ENCODE data around the gene REXO4. TPM values are rescaled to one million over a fixed set of nuclear protein-coding genes. Genes with fewer than 3 reads are reported as not detected.

REXO4 gene, protein sequence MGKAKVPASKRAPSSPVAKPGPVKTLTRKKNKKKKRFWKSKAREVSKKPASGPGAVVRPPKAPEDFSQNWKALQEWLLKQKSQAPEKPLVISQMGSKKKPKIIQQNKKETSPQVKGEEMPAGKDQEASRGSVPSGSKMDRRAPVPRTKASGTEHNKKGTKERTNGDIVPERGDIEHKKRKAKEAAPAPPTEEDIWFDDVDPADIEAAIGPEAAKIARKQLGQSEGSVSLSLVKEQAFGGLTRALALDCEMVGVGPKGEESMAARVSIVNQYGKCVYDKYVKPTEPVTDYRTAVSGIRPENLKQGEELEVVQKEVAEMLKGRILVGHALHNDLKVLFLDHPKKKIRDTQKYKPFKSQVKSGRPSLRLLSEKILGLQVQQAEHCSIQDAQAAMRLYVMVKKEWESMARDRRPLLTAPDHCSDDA
- 20.8 TPM for total RNA-seq

DNA sequence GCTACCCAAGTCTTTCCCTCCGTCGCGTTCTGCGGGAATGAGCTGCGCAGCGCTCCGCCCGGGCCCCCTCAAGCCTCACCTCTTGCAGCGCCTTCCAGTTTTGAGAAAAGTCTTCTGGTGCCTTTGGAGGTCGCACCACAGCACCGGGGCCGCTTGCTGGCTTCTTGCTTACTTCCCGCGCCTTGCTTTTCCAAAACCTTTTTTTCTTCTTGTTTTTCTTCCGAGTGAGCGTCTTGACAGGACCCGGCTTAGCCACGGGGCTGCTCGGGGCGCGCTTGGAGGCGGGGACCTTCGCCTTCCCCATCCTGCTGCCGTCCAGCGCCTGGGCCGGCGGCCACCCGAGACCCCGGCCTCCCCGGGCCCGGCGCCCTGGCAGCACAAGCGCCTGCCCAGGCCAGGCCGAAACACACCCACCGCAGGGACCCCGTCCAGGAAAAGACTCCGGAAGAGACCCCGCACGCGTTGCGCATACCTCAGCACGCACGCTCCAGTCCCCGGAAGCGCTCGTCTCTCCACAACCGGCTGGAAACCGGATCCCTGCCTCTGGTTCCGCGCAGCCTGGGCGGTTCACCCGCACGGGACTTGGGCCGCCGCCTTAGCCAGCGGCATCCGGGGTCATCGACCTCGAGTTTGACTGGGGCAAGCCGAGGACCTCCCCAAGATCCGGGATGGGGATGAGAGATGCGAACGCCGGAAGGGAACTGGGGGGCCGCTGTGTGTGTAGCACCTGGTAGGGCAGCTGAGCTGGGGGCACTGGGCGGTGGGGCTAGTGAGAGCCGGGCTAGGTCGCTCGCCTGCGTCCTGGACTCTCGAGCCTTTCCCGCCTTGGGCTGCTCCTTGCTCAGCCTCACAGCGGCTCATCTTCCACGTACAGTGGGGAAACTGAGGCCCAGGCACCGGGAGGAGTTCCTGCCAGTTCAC lies at the start of gene REXO4:
Gene REXO4 (minus strand): TSS at position 470 of the 921 bp plus-strand sequence. CDS start 166 bp downstream, at position 304.

DNA sequence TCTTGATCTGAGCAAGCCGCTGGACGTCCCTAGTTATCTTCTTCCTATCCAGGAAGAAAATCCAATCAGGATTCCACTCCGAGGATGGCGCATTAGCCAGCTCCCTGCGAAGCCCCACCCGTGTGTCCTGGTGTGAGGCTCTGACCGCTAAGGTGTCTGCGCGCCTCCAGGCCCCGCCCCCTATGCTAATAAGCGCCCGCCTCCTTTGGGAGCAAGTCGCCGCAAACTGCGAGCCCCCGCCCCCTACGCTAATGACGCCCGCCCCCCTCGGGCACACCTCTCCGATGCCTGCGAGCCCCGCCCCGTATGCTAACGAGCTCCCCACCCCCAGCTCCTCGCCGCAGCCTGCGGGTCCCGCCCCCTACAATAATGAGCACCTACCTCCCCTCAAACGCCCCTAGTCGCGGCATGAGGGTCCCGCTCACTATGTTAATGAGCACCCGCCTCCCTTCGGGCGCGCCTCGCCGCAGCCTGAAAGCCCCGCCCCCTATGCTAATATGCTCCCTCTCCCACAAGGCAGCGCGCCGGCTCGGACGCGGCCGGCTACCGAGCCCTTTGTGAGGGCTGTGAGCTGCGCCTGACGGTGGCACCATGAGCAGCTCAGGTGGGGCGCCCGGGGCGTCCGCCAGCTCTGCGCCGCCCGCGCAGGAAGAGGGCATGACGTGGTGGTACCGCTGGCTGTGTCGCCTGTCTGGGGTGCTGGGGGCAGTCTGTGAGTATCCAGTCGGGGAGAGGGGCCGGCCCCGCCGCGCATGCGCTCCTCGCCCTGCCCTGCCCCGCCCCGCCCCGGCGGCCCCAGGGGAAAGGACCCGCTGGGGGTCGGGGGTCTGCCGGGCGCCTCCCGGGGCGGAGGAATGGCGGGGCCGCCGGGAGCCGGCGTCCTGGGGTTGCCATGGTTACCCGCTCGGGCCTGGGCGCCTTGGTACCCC lies 41.9 kb upstream of the REXO4 start, which contains the start of gene CACFD1:
Gene CACFD1 (plus strand): TSS at position 503 of the 929 bp plus-strand sequence. CDS start 89 bp downstream, at position 592.

DNA sequence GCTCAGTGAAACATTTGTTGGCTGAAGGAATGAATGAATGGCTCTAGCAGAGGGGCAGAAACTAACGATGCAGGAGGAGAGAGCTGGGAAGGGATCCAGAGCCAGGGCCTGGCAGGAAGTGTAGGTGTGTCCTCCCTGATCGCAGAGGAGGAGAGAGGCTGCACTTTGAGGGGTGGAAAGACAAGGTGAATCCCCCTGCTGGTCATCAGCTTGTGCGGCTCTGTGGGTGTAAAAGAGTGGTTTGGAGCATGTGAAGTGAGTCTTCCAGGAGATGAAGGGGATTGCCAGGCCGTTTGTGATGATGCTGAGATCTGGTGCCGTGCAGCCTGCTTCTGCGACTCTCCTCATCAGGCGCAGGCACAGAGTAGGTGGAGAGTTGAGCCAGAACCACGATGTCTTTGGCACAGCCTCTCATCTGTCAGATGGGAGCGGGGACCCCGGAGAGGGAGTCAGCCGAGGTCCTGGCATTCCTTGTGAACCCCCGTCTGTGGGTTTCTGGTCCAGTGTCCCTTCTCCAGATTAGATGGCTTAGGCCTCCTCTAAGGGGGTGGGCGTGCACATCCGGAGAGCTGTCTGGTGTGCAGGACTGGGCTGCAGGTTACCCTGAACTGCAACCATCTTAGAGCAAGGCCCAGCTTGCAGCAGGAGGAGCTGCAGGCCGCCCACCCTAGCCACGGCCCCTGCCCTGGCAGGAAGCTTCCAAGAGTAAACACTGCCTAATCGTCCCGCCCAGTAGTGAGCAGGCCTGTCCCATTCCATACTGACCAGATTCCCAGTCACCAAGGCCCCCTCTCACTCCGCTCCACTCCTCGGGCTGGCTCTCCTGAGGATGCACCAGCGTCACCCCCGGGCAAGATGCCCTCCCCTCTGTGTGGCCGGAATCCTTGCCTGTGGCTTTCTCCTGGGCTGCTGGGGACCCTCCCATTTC lies 4.1 kb upstream of the REXO4 start, which contains the start of gene ADAMTS13:
Gene ADAMTS13 (plus strand): TSS at position 753 of the 928 bp plus-strand sequence. CDS start 77 bp downstream, at position 830.

DNA sequence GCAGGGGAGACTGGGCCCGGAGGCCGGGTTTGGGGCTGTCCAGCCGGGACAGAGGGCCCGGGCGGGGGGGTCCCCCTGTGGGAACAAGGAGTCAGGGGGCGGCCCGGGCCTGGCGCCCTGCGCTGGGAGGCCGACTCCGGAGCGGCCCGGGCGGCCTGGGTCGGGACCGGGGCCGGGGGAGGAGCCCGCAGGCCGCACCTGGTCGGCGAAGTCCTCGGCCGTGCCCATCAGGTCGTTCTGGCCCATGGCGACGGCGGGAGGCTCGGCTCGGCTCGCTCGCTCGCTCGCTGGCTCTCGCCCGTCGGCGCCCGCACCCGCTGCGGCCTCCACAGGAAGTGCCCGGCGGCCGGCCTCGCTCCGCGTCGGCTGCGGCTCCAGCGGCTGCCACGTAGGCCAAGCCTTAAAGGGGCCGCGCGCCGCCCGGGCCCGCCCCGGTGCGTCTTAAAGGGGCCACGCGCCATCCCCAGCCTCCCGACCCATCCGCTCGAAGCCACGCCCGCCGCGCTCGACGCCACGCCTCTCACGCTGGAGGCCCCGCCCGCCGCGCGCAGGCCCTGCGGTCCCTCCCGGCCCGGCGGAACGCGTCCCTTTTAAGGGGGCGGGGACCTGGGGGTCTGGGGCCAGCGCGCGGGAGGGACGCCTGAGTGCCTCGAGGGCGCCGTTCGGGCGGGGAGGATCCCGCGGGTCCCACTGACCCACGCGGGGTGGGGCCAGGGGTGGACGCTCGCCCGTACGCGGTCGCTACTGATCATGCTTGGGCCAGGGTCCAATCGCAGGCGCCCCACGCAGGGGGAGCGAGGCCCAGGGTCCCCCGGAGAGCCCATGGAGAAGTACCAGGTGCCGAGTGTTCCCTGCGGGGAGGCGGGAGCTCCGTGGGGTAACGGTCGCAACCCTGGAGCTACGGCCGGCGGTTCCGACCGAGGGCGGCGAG lies 41.8 kb downstream of the REXO4 start, which contains the start of the genes STKLD1 and SURF4:
Gene STKLD1 (plus strand): TSS at position 643 of the 931 bp plus-strand sequence. CDS start 108 bp downstream, at position 751.
Gene SURF4 (minus strand): TSS at position 337 of the 931 bp plus-strand sequence. CDS start 91 bp downstream, at position 246.

DNA sequence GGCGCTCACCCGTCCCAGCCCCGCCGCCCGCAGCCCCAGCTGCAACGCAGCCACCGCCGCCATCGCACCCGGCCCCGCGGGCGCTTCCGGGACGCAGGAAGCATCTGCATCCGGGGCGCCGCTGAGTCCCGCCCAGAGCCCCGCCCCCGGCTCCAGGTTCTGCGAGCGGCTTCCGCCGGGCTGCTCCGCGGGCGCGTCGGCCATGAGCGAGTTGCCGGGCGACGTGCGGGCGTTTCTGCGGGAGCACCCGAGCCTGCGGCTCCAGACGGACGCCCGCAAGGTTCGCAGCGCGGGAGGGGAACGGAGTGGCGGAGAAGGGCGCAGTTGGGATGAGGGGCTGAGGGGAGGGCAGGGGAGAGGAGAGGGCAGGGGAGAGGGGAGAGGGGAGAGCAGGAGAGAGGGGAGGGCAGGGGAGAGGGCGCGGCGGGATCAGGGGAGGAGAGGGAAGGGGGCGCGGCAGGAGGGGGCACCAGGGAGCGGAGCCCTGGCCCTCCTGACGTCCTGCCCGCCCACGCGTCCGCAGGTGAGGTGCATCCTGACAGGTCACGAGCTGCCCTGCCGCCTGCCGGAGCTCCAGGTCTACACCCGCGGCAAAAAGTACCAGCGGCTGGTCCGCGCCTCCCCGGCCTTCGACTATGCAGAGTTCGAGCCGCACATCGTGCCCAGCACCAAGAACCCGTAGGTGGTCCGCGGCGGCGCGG lies 61.3 kb downstream of the REXO4 start, which contains the start of the genes SURF1 and SURF2:
Gene SURF1 (minus strand): TSS at position 97 of the 701 bp plus-strand sequence. CDS start 34 bp downstream, at position 63.
Gene SURF2 (plus strand): TSS at position 160 of the 701 bp plus-strand sequence. CDS start 43 bp downstream, at position 203.

Other genes starting within 250 kb of the REXO4 start
- not detected for gene OBP2B, start 208.8 kb downstream of the REXO4 start, total RNA-seq
- 2.0 TPM for gene ABO, start 142.8 kb downstream of the REXO4 start, total RNA-seq
- 20.2 TPM for gene SURF6, start 81.8 kb downstream of the REXO4 start, total RNA-seq
- gene MED22, start 69.9 kb downstream of the REXO4 start, total RNA-seq: 50.6 TPM
- 1,215 TPM for gene RPL7A, start 69.8 kb downstream of the REXO4 start, total RNA-seq
- 18.3 TPM for gene SURF1, start 61.5 kb downstream of the REXO4 start, total RNA-seq
- gene SURF2, start 61.5 kb downstream of the REXO4 start, total RNA-seq: 9.7 TPM
- gene SURF4, start 42.0 kb downstream of the REXO4 start, total RNA-seq: 136 TPM
- gene STKLD1, start 41.6 kb downstream of the REXO4 start, total RNA-seq: 1.3 TPM
- 5.1 TPM for gene ADAMTS13, start 4.4 kb upstream of the REXO4 start, total RNA-seq
- gene CACFD1, start 42.0 kb upstream of the REXO4 start, total RNA-seq: 19.4 TPM
- gene SLC2A6, start 61.1 kb upstream of the REXO4 start, total RNA-seq: 2.9 TPM
- gene MYMK, start 106.9 kb upstream of the REXO4 start, total RNA-seq: 2.1 TPM
- gene ADAMTSL2, start 116.7 kb upstream of the REXO4 start, total RNA-seq: 4.3 TPM
- gene FAM163B, start 191.4 kb upstream of the REXO4 start, total RNA-seq: not detected
- 0.11 TPM for gene DBH, start 218.4 kb upstream of the REXO4 start, total RNA-seq